ENCODE data around the gene SP140L. TPM values are rescaled to one million over a fixed set of nuclear protein-coding genes. Genes with fewer than 3 reads are reported as not detected.

Gene SP140L
- total RNA-seq, 1 donor: 16.8 TPM

DNA sequence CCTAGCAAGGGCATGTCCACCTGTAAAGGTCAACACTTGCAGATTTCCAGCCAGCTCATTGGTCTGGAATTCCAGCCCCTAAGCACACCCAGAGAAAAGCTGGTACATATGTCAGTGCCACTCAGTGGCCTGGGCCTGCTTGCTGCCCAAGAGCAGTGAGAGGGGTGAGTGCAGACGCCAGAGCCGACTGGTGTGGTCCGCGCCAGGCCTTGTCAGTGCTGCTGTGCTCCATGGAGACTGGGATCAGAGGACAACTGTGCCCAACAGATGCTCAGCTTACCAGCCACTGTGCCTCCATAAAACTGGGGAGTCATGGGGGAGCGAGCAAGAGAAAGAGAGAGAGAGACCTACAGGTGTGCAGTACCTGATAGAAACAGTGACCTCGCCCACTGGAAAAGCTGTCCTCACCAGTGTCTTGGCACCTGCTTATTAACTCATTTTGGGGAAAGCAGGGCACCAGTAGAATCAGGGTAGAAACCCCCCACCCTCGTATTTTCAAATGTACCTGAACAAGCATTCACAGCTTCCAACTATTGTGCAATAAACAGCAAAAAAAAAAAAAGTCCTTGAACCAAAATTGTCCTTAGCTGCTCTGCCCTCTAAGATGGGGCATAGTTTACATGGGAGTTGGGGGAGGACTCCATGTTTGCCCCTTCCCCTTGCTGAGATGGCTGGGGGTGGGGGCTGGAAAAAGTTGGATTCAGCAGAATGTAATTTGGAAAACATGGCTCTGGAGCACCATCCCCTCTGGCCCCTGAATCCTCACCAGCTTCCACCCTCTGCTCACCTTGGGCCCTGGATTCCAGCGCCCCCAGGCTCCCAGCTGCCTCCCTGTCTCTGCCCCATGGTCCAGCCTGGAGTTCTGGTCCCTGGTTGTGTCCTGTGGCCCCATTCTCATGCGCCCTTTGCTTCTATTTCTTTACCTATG, 1.4 kb upstream of the SP140L start:
- DNase-seq (ENCODE audit: low read depth): no peak
- TF ChIP-seq CTCF (IDR thresholded peaks at IDR 0.05; ENCODE audit: insufficient read depth, low read depth, low read length): no peak
- no peak overlapping the region for H3K4me3 ChIP-seq (ENCODE audit: low read depth, low read length)

GRCh38 chr2:230327418-230328154, 593 bp downstream of the SP140L start:
- TF ChIP-seq CTCF (IDR thresholded peaks at IDR 0.05; ENCODE audit: insufficient read depth, low read depth, low read length): no peak
- no peak for DNase-seq (ENCODE audit: low read depth)
- peak overlapping the region; percentile 72 for H3K4me3 ChIP-seq (ENCODE audit: low read depth, low read length)

GRCh38 chr2:230328155-230328458, 1.1 kb downstream of the SP140L start:
- TF ChIP-seq CTCF (IDR thresholded peaks at IDR 0.05; ENCODE audit: insufficient read depth, low read depth, low read length): no peak
- peak overlapping the region; percentile 72 for H3K4me3 ChIP-seq (ENCODE audit: low read depth, low read length)
- no peak for DNase-seq (ENCODE audit: low read depth)

GRCh38 chr2:230329946-230330605, 3.1 kb downstream of the SP140L start:
- no peak for TF ChIP-seq CTCF (IDR thresholded peaks at IDR 0.05; ENCODE audit: insufficient read depth, low read depth, low read length)
- DNase-seq (ENCODE audit: low read depth): no peak
- no peak overlapping the region for H3K4me3 ChIP-seq (ENCODE audit: low read depth, low read length)

GRCh38 chr2:230330725-230331124, 3.7 kb downstream of the SP140L start:
- DNase-seq (ENCODE audit: low read depth): peak; percentile 71
- TF ChIP-seq CTCF (IDR thresholded peaks at IDR 0.05; ENCODE audit: insufficient read depth, low read depth, low read length): no peak

GRCh38 chr2:230335461-230335863, 8.5 kb downstream of the SP140L start:
- no peak for TF ChIP-seq CTCF (IDR thresholded peaks at IDR 0.05; ENCODE audit: insufficient read depth, low read depth, low read length)
- DNase-seq (ENCODE audit: low read depth): peak; percentile 72
- H3K4me3 ChIP-seq (ENCODE audit: low read depth, low read length): no peak overlapping the region

More at GRCh38 chr2:230330725-230331124, 3.7 kb downstream of the SP140L start:
- H3K4me3 ChIP-seq (ENCODE audit: low read depth, low read length): no peak overlapping the region
